Suprapubic skin (tissue), 4 donors: ENCODE results near the gene ITM2C. TPM values are rescaled to one million over a fixed set of nuclear protein-coding genes. Genes with fewer than 3 reads are reported as not detected.

Source experiments
- DNase-seq, 2 donors: peaks; one replicate each; pipeline ENCODE4 v3.0.0-alpha.2; 2019; ENCODE audit warnings: low spot score in 2 of 2
- H3K27ac ChIP-seq: fragments of 200-600 bp; sonication (generic); one replicate; pipeline ENCODE4 v1.5.1; 2019
- H3K27me3 ChIP-seq: fragments of 200-600 bp; sonication (generic); one replicate; pipeline ENCODE4 v1.5.1; 2019
- H3K36me3 ChIP-seq: fragments of 200-600 bp; sonication (generic); one replicate; pipeline ENCODE4 v1.5.1; 2019
- H3K4me1 ChIP-seq: fragments of 200-600 bp; sonication (generic); one replicate; pipeline ENCODE4 v1.5.1; 2019
- H3K4me3 ChIP-seq: fragments of 200-600 bp; sonication (generic); one replicate; pipeline ENCODE4 v1.5.1; 2019; ENCODE audit warnings: mild to moderate bottlenecking
- H3K9me3 ChIP-seq: fragments of 200-600 bp; sonication (generic); one replicate; pipeline ENCODE4 v1.5.1; 2019
- EP300 ChIP-seq: sonication (generic); formaldehyde crosslinking; IDR thresholded peaks from one replicate; pipeline ENCODE4 v1.6.1; 2017; ENCODE audit warnings: antibody characterized with exemption
- POLR2A ChIP-seq, 2 donors: fragments of 450-650 bp; IDR thresholded peaks; one replicate each; pipeline ENCODE4 v1.6.1; 2017; ENCODE audit warnings: antibody characterized with exemption in 2 of 2, mild to moderate bottlenecking in 2 of 2, moderate library complexity in 2 of 2
- POLR2AphosphoS5 ChIP-seq, 3 donors: sonication (generic); formaldehyde crosslinking; IDR thresholded peaks; one replicate each; pipeline ENCODE4 v1.6.1; 2017; ENCODE audit warnings: antibody characterized with exemption in 3 of 3
- WGBS: methylation state at CpG from one replicate; pipeline ENCODE4 v1.1.5; 2018; 5-methylcytosine and 5-hydroxymethylcytosine counted together
- total RNA-seq, 4 donors: library from RNA; depleted of rRNA; stranded (reverse); fragments of >200 nt; gene quantifications; one replicate each; pipeline ENCODE4 v1.1.0, GENCODE V29; 2016
- TF ChIP-seq, protein P1 (sequence below), 2 donors: fragments of 200-600 bp in 1 of 2; fragments of 450-650 bp in 1 of 2; sonication (generic) in 1 of 2; IDR thresholded peaks; one replicate each; pipeline ENCODE4 v1.5.1; 2016 to 2019; ENCODE audit warnings: antibody characterized with exemption in 2 of 2, mild to moderate bottlenecking in 1 of 2, moderate library complexity in 1 of 2

The ITM2C gene
- total RNA-seq, 4 donors from 2014 or later: 9.0 to 17.9 (median 11.4) TPM

DNA sequence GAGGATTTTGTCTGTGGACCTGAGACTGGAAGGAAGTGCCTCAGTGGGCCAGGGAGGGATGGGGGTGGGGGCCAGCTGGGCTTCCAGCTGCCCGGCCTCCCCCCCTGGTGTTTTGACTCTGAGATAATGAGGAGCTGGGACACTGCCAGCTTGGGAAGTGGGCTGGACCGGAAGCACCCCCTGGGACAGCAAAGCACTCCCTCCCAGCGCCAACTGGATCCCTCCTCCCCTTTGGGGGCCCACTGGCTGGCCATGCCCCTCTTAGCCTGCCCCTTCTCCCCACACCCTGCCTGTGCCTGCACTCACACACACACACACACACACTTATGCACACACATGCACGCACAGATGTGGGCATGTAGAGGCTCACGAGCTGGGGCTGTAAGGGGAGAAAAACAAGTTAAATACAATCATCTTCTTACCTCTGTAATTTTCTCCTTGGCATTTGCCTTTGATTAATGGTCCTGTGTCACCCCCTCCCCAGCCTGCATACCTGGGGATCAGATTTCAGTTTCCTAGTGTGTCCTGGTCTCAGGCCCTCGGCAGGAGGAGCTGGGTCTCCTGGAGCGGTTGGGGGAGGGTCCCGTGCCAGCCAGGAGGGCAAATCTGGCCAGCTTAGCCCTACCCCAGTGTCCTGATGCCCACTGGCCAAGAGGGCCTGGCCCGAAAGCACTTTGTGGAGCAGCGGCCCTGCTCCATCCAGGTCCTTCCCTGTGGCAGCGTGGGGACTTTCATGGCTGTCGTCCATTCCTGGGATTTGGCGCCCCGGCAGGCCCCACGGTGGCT lies 3.6 kb downstream of the ITM2C start:
- Histone ChIP-seq H3K4me1 (peaks cover 40% of the 10 kb centered on the region), H3K27ac (no peak overlapping the region), H3K4me3 (no peak overlapping the region), H3K36me3 (no peaks in the 10 kb centered on the region), H3K27me3 (peaks cover 11% of the 10 kb centered on the region), H3K9me3 (no peaks in the 10 kb centered on the region)
- WGBS: 88% methylated on average over 15 of the region's 15 CpGs
- TF ChIP-seq, protein P1, sequence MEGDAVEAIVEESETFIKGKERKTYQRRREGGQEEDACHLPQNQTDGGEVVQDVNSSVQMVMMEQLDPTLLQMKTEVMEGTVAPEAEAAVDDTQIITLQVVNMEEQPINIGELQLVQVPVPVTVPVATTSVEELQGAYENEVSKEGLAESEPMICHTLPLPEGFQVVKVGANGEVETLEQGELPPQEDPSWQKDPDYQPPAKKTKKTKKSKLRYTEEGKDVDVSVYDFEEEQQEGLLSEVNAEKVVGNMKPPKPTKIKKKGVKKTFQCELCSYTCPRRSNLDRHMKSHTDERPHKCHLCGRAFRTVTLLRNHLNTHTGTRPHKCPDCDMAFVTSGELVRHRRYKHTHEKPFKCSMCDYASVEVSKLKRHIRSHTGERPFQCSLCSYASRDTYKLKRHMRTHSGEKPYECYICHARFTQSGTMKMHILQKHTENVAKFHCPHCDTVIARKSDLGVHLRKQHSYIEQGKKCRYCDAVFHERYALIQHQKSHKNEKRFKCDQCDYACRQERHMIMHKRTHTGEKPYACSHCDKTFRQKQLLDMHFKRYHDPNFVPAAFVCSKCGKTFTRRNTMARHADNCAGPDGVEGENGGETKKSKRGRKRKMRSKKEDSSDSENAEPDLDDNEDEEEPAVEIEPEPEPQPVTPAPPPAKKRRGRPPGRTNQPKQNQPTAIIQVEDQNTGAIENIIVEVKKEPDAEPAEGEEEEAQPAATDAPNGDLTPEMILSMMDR (IDR thresholded peaks at IDR 0.05): no peak
- no peak for TF ChIP-seq POLR2AphosphoS5 (IDR thresholded peaks at IDR 0.05)
- no peak for TF ChIP-seq POLR2A (IDR thresholded peaks at IDR 0.05)
- no peak for TF ChIP-seq EP300
- DNase-seq: peak in 1 of 2 donors; percentile 70

DNA sequence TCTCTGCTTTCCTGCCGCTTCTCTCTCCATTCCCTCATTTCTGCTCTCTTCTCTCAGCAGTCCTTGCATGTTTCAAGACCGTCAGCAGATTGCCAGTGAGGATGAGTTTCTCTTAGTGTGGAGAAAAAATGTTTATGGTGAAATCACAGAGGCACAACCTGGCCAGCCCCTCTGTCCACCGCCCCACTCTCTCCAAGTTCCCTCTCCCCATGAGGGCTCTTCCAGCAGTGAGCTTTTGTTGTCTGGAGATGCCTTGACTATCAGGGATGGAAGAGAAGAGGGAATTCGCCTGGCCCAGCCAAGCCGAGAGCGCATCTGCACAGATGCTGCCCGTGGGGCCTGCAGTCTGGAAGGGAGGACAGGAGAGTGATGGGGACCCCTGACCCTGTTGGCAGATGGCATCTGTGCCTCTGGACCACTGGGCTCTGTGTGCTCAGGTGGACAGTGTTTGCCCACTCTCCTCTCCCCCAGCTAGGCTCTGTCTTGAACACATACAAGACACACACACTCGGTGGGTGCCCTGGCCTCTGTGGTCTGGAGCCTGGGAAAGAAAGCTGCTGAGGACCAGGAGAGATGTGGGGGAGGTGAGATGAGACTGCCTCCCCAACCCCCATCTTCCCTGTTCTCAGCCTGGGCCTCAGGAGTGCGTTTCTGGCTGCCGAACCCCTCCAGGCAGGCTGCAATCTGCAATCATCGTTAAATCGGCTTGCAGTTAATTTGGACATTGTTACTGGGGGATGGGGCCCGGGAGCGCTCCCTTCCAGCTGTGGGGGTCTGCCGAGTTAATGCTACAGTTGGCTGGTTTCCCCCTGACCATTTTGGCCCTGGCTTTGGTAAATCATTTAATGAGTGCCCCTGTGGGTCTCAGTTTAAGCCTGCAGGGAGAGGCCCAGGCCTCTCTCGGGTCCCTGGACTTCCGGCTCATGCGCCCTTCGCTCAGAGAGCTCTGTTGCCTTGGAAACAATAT lies 4.5 kb downstream of the ITM2C start:
- H3K27ac ChIP-seq: no peak overlapping the region
- H3K4me3 ChIP-seq: no peak overlapping the region
- 90% methylated on average over 11 of the region's 19 CpGs for WGBS
- DNase-seq: peak in 1 of 2 donors; percentile 61
- TF ChIP-seq, protein P1 (IDR thresholded peaks at IDR 0.05): no peak
- TF ChIP-seq POLR2AphosphoS5 (IDR thresholded peaks at IDR 0.05) (no peak), POLR2A (IDR thresholded peaks at IDR 0.05) (no peak), EP300 (no peak)
- H3K9me3 ChIP-seq: no peaks in the 10 kb centered on the region
- peaks cover 39% of the 10 kb centered on the region for H3K4me1 ChIP-seq
- H3K27me3 ChIP-seq: peaks cover 2% of the 10 kb centered on the region
- H3K36me3 ChIP-seq: no peaks in the 10 kb centered on the region

- H3K27me3 ChIP-seq: no peaks in the 10 kb centered on the region
- H3K36me3 ChIP-seq: no peaks in the 10 kb centered on the region
- no peak overlapping the region for H3K4me3 ChIP-seq
- H3K9me3 ChIP-seq: no peaks in the 10 kb centered on the region
- no peak for TF ChIP-seq POLR2A (IDR thresholded peaks at IDR 0.05)
- DNase-seq: peak in 1 of 2 donors; percentile 70
- 86% methylated on average over 4 of the region's 11 CpGs for WGBS
- no peak overlapping the region for H3K27ac ChIP-seq
- H3K4me1 ChIP-seq: peaks cover 33% of the 10 kb centered on the region
Measured at GRCh38 chr2:230869914-230870543, 5.3 kb downstream of the ITM2C start.

DNA sequence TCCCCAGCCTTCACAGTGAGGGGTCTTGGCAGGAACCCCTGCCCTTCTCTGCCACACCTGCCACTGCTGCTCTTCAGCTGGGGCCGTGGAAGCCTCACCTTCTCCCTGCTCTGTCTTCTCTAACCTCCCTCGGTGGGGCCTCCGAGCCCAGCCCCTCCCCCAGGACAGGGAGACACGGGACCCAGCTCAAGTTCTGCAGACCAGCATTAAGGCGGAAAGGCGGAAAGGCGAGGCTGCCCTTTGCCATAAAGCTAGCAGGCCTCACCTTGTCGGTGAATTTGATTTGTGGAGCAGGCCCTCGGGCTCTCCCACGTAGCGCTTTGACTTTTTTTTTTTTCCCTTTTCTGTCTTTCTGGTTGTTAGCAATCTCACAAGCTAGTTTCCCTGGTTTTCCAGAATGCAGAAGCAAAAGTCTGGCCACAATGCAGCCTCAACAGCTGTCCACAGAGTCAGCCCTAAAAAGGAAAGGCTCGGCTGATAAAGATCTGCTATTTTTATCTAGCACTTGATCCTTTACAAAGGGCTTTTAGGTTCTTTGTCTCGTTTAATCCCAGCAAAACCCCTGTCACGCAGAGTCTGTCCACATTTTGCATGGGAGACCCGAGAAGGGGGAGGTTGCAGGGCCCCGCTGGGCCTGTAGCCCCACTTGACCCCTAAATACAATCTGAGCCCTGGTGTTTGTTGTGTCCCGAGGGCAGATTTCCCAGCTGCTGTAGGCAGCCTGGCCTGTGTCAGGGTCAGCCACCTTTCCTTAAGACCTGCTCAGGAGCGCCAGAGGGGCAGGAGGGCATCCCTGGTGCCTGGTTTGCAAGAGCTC lies 6.0 kb downstream of the ITM2C start:
- DNase-seq: peak in 1 of 2 donors; percentile 69
- Histone ChIP-seq H3K27me3 (no peaks in the 10 kb centered on the region), H3K27ac (no peak overlapping the region), H3K4me1 (peaks cover 26% of the 10 kb centered on the region), H3K9me3 (no peaks in the 10 kb centered on the region), H3K4me3 (no peak overlapping the region), H3K36me3 (no peaks in the 10 kb centered on the region)
- WGBS: 44% methylated on average over 14 of the region's 18 CpGs
- no peak for TF ChIP-seq EP300
- TF ChIP-seq, protein P1 (IDR thresholded peaks at IDR 0.05): no peak
